Right renal pelvis (tissue), 4 donors: ENCODE data around the gene RGMA. TPM values are rescaled to one million over a fixed set of nuclear protein-coding genes. Genes with fewer than 3 reads are reported as not detected.
"Not testable (repeated sequence)": the region's sequence is repeated elsewhere in the genome, so short reads cannot be mapped to it uniquely, and the experiment has no call there.

Source experiments
- DNase-seq, 4 donors: peaks; one replicate each; pipeline ENCODE4 v3.0.0-alpha.2; 2013; ENCODE audit warnings: low read depth in 4 of 4, low spot score in 3 of 4, missing footprints in 1 of 4
- polyA plus RNA-seq, 4 donors: library from polyadenylated mRNA; unstranded; fragments of 120-200 nt; gene quantifications; one replicate each; pipeline ENCODE4 v1.2.1, GENCODE V29; 2013; ENCODE audit not compliant: insufficient read length in 4 of 4

The RGMA gene
- polyA plus RNA-seq, 4 donors: 8.9 to 10.1 (median 9.7) TPM

GRCh38 chr15:93068581-93069199, 20.3 kb downstream of the RGMA start:
- no peak for DNase-seq

GRCh38 chr15:93067649-93068085, 21.3 kb downstream of the RGMA start:
- DNase-seq: no peak

- DNase-seq: no peak
Measured at GRCh38 chr15:93066834-93067648, 22.0 kb downstream of the RGMA start.

GRCh38 chr15:93066224-93066681, 22.8 kb downstream of the RGMA start:
- DNase-seq: no peak

GRCh38 chr15:93065641-93066045, 23.4 kb downstream of the RGMA start:
- no peak for DNase-seq

- DNase-seq: no peak
Measured at GRCh38 chr15:93063796-93064690, 25.0 kb downstream of the RGMA start.

GRCh38 chr15:93063262-93063671, 25.7 kb downstream of the RGMA start:
- no peak for DNase-seq

- not testable (repeated sequence) for DNase-seq
Measured at GRCh38 chr15:93062628-93063261, 26.3 kb downstream of the RGMA start.

- DNase-seq: no peak
Measured at GRCh38 chr15:93060336-93061248, 28.4 kb downstream of the RGMA start.

- DNase-seq: no peak
Measured at GRCh38 chr15:93059442-93059841, 29.6 kb downstream of the RGMA start.

GRCh38 chr15:93058904-93059427, 30.0 kb downstream of the RGMA start:
- DNase-seq: no peak

- DNase-seq: no peak
Measured at GRCh38 chr15:93058128-93058527, 30.9 kb downstream of the RGMA start.

- no peak for DNase-seq
Measured at GRCh38 chr15:93057618-93058017, 31.4 kb downstream of the RGMA start.

GRCh38 chr15:93056836-93057235, 32.2 kb downstream of the RGMA start:
- DNase-seq: no peak

GRCh38 chr15:93055211-93055610, 33.8 kb downstream of the RGMA start:
- no peak for DNase-seq

GRCh38 chr15:93052090-93052879, 36.7 kb downstream of the RGMA start:
- DNase-seq: no peak

- no peak for DNase-seq
Measured at GRCh38 chr15:93051236-93052089, 37.5 kb downstream of the RGMA start.
